HEK293 (cell line): ENCODE data around the gene MTTP.

Experiments
- CTCF ChIA-PET: fragments of 350-600 bp; formaldehyde crosslinking; extraction: SDS; loops from one replicate; lab custom pipeline; 2021; ENCODE audit warnings: antibody characterized with exemption; lab: Yijun Ruan, JAX
- POLR2A ChIA-PET: fragments of 300-600 bp; formaldehyde crosslinking; extraction: SDS; loops from one replicate; lab custom pipeline; 2020; ENCODE audit warnings: antibody characterized with exemption, inconsistent platforms; lab: Yijun Ruan, JAX
- H3K27ac ChIP-seq: fragments of 200-500 bp; sonication (Bioruptor generic); 2 replicates; pipeline ENCODE4 v1.5.1; 2014; ENCODE audit warnings: low read depth, low read length, control low read depth, inconsistent platforms; ENCODE audit errors: extremely low read depth
- H3K36me3 ChIP-seq, 2 experiments: fragments of 200-500 bp in 1 of 2; sonication (Bioruptor generic) in 1 of 2; 1 replicate in 1 of 2; 2 replicates in 1 of 2; pipeline ENCODE4 v1.5.1; 2014 to 2017; ENCODE audit warnings: inconsistent platforms in 2 of 2, low read length in 2 of 2; ENCODE audit not compliant: control insufficient read depth in 2 of 2, insufficient read depth in 1 of 2
- H3K4me1 ChIP-seq: fragments of 200-500 bp; sonication (Bioruptor generic); 2 replicates; pipeline ENCODE4 v1.5.1; 2014; ENCODE audit warnings: mild to moderate bottlenecking, low read length, inconsistent platforms; ENCODE audit not compliant: control insufficient read depth, insufficient read depth
- H3K4me3 ChIP-seq: 2 replicates; pipeline ENCODE4 v1.5.1; 2011; ENCODE audit warnings: low read depth, mild to moderate bottlenecking, control low read depth, low read length, moderate library complexity
- H3K9me3 ChIP-seq: fragments of 200-500 bp; sonication (Bioruptor generic); 2 replicates; pipeline ENCODE4 v1.5.1; 2014; ENCODE audit warnings: low read depth, low read length, inconsistent platforms; ENCODE audit not compliant: control insufficient read depth, insufficient read depth
- ATF2 ChIP-seq: fragments of 450-650 bp; formaldehyde crosslinking; IDR thresholded peaks from 2 replicates; pipeline ENCODE4 v1.5.1; 2016; ENCODE audit warnings: missing biosample characterization, missing genetic modification characterization, low read depth
- GFI1B ChIP-seq: fragments of 450-650 bp; formaldehyde crosslinking; IDR thresholded peaks from 2 replicates; pipeline ENCODE4 v1.5.1; 2016; ENCODE audit warnings: missing biosample characterization, missing genetic modification characterization
- KLF8 ChIP-seq: fragments of 450-650 bp; formaldehyde crosslinking; IDR thresholded peaks from 2 replicates; pipeline ENCODE4 v1.5.1; 2016; ENCODE audit warnings: missing biosample characterization, missing genetic modification characterization
- PBX3 ChIP-seq: sonication (generic); formaldehyde crosslinking; IDR thresholded peaks from 2 replicates; pipeline ENCODE4 v1.8.1; 2022; ENCODE audit warnings: mild to moderate bottlenecking, moderate library complexity, missing genetic modification reagents
- PRDM4 ChIP-seq: fragments of 450-650 bp; formaldehyde crosslinking; IDR thresholded peaks from 2 replicates; pipeline ENCODE4 v1.5.1; 2017; ENCODE audit warnings: missing biosample characterization, missing genetic modification characterization
- RBAK ChIP-seq: fragments of 450-650 bp; formaldehyde crosslinking; IDR thresholded peaks from 2 replicates; pipeline ENCODE4 v1.5.1; 2016; ENCODE audit warnings: missing biosample characterization, missing genetic modification characterization
- TRIM28 ChIP-seq: IDR thresholded peaks from 2 replicates; pipeline ENCODE4 v1.6.1; 2011; ENCODE audit warnings: low read length, control low read depth, borderline replicate concordance
- WT1 ChIP-seq: fragments of 450-650 bp; formaldehyde crosslinking; IDR thresholded peaks from 2 replicates; pipeline ENCODE4 v1.5.1; 2016; ENCODE audit warnings: missing biosample characterization, missing genetic modification characterization
- ZEB2 ChIP-seq: fragments of 450-650 bp; formaldehyde crosslinking; IDR thresholded peaks from 2 replicates; pipeline ENCODE4 v1.5.1; 2016; ENCODE audit warnings: missing biosample characterization, missing genetic modification characterization
- ZFP69B ChIP-seq: fragments of 450-650 bp; formaldehyde crosslinking; IDR thresholded peaks from 2 replicates; pipeline ENCODE4 v1.5.1; 2016; ENCODE audit warnings: missing biosample characterization, missing genetic modification characterization
- ZIC2 ChIP-seq: fragments of 450-650 bp; formaldehyde crosslinking; IDR thresholded peaks from 2 replicates; pipeline ENCODE4 v1.5.1; 2016; ENCODE audit warnings: missing biosample characterization, missing genetic modification characterization
- ZNF174 ChIP-seq: fragments of 450-650 bp; formaldehyde crosslinking; IDR thresholded peaks from 2 replicates; pipeline ENCODE4 v1.5.0; 2017; ENCODE audit warnings: missing biosample characterization, mild to moderate bottlenecking, missing genetic modification characterization
- ZNF184 ChIP-seq: fragments of 450-650 bp; IDR thresholded peaks from 2 replicates; pipeline ENCODE4 v1.5.1; 2018; ENCODE audit warnings: missing biosample characterization, mild to moderate bottlenecking, missing genetic modification characterization
- ZNF19 ChIP-seq: fragments of 450-650 bp; formaldehyde crosslinking; IDR thresholded peaks from 2 replicates; pipeline ENCODE4; 2016; ENCODE audit warnings: missing biosample characterization, missing genetic modification characterization, low read depth
- ZNF211 ChIP-seq: fragments of 450-650 bp; formaldehyde crosslinking; IDR thresholded peaks from 2 replicates; pipeline ENCODE4 v1.5.1; 2016; ENCODE audit warnings: low read depth, missing biosample characterization, missing genetic modification characterization
- ZNF248 ChIP-seq: fragments of 450-650 bp; formaldehyde crosslinking; IDR thresholded peaks from 2 replicates; pipeline ENCODE4 v1.5.1; 2017; ENCODE audit warnings: missing biosample characterization, missing genetic modification characterization
- ZNF311 ChIP-seq: fragments of 450-650 bp; formaldehyde crosslinking; IDR thresholded peaks from 2 replicates; pipeline ENCODE4 v1.5.1; 2017; ENCODE audit warnings: missing biosample characterization, missing genetic modification characterization, borderline replicate concordance
- ZNF426 ChIP-seq: fragments of 450-650 bp; formaldehyde crosslinking; IDR thresholded peaks from 2 replicates; pipeline ENCODE4 v1.5.1; 2017; ENCODE audit warnings: missing biosample characterization, missing genetic modification characterization, mild to moderate bottlenecking, inconsistent platforms, moderate library complexity
- ZNF560 ChIP-seq: fragments of 450-650 bp; formaldehyde crosslinking; IDR thresholded peaks from 2 replicates; pipeline ENCODE4 v1.5.1; 2017; ENCODE audit warnings: missing biosample characterization, missing genetic modification characterization, borderline replicate concordance
- ZNF610 ChIP-seq: fragments of 450-650 bp; formaldehyde crosslinking; IDR thresholded peaks from 2 replicates; pipeline ENCODE4 v1.5.1; 2016; ENCODE audit warnings: missing biosample characterization, missing genetic modification characterization, borderline replicate concordance
- ZNF624 ChIP-seq: fragments of 450-650 bp; formaldehyde crosslinking; IDR thresholded peaks from 2 replicates; pipeline ENCODE4 v1.5.1; 2017; ENCODE audit warnings: missing biosample characterization, missing genetic modification characterization
- ZNF626 ChIP-seq: fragments of 450-650 bp; sonication (Bioruptor Pico); formaldehyde crosslinking; IDR thresholded peaks from 2 replicates; pipeline ENCODE4 v1.5.1; 2018; ENCODE audit warnings: missing biosample characterization, missing genetic modification characterization, inconsistent platforms
- ZNF629 ChIP-seq: fragments of 450-650 bp; formaldehyde crosslinking; IDR thresholded peaks from 2 replicates; pipeline ENCODE4 v1.5.1; 2017; ENCODE audit warnings: missing biosample characterization, missing genetic modification characterization
- ZNF654 ChIP-seq: fragments of 450-650 bp; formaldehyde crosslinking; IDR thresholded peaks from 2 replicates; pipeline ENCODE4 v1.5.1; 2016; ENCODE audit warnings: low read depth, missing biosample characterization, missing genetic modification characterization
- ZNF791 ChIP-seq: fragments of 450-650 bp; formaldehyde crosslinking; IDR thresholded peaks from 2 replicates; pipeline ENCODE4 v1.5.1; 2016; ENCODE audit warnings: missing biosample characterization, missing genetic modification characterization
- ZNF843 ChIP-seq: fragments of 450-650 bp; formaldehyde crosslinking; IDR thresholded peaks from 2 replicates; pipeline ENCODE4 v1.5.1; 2016; ENCODE audit warnings: missing biosample characterization, missing genetic modification characterization
- ZSCAN5A ChIP-seq: fragments of 450-650 bp; formaldehyde crosslinking; IDR thresholded peaks from 2 replicates; pipeline ENCODE4 v1.5.1; 2016; ENCODE audit warnings: missing biosample characterization, missing genetic modification characterization
- TF ChIP-seq, protein P1 (sequence below): IDR thresholded peaks from 2 replicates; pipeline ENCODE4 v1.6.1; 2011; ENCODE audit warnings: mild to moderate bottlenecking, low read depth, low read length, borderline replicate concordance

Gene MTTP

GRCh38 chr4:99587309-99587708 is 12.7 kb downstream of the MTTP start:
- no peaks in the 10 kb centered on the region for H3K9me3 ChIP-seq
- no peaks in the 10 kb centered on the region for H3K36me3 ChIP-seq
- TF ChIP-seq ZNF184: no peak
- TF ChIP-seq PRDM4: no peak
- TF ChIP-seq PBX3: no peak
- no peak for TF ChIP-seq ZNF560
- no peak for TF ChIP-seq ZNF626
- TF ChIP-seq RBAK: no peak
- TF ChIP-seq ZNF174 (tag by site-specific recombination): no peak
- no peak for TF ChIP-seq ZSCAN5A (tag by site-specific recombination)
- TF ChIP-seq ZNF19: no peak
- no peak for TF ChIP-seq ZNF248 (tag by site-specific recombination)
- no peak for TF ChIP-seq ZNF610 (tag by site-specific recombination)
- TF ChIP-seq, protein P1, sequence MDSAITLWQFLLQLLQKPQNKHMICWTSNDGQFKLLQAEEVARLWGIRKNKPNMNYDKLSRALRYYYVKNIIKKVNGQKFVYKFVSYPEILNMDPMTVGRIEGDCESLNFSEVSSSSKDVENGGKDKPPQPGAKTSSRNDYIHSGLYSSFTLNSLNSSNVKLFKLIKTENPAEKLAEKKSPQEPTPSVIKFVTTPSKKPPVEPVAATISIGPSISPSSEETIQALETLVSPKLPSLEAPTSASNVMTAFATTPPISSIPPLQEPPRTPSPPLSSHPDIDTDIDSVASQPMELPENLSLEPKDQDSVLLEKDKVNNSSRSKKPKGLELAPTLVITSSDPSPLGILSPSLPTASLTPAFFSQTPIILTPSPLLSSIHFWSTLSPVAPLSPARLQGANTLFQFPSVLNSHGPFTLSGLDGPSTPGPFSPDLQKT: no peak
- no peak for TF ChIP-seq ZNF311 (tag by site-specific recombination)
- no peak for TF ChIP-seq ZFP69B
- POLR2A ChIA-PET: interaction anchor here (1.3 kb wide), 1 partner anchor 23 kb away, joined by 3 read pairs; the partner anchor contains the start of gene TRMT10A
- CTCF ChIA-PET: interaction anchor here (0.7 kb wide), 1 partner anchor 9 kb away, joined by 4 read pairs; no protein-coding TSS in a partner anchor
- no peak overlapping the region for H3K4me3 ChIP-seq
- peaks cover 8% of the 10 kb centered on the region for H3K4me1 ChIP-seq
- no peak overlapping the region for H3K27ac ChIP-seq

- Histone ChIP-seq H3K4me1 (peaks cover 8% of the 10 kb centered on the region), H3K27ac (no peak overlapping the region), H3K36me3 (no peaks in the 10 kb centered on the region), H3K4me3 (no peak overlapping the region), H3K9me3 (no peaks in the 10 kb centered on the region)
- ChIA-PET POLR2A (interaction anchor here (1.3 kb wide), 1 partner anchor 24 kb away, joined by 3 read pairs; the partner anchor contains the start of gene TRMT10A), CTCF (no interaction called here)
- TF ChIP-seq ZIC2: no peak
- TF ChIP-seq ZNF654 (tag by site-specific recombination): 0 out of 2 replicates have a peak, but pooled peaks have one; percentile 13
- no peak for TF ChIP-seq ZNF791 (tag by site-specific recombination)
- no peak for TF ChIP-seq ZNF426 (tag by site-specific recombination)
- peak; percentile 78 for TF ChIP-seq GFI1B (tag by site-specific recombination)
- no peak for TF ChIP-seq ZEB2
- TF ChIP-seq KLF8 (tag by site-specific recombination): no peak
- TF ChIP-seq ZNF843 (tag by site-specific recombination): 0 out of 2 replicates have a peak, but pooled peaks have one; percentile 30
- peak; percentile 20; the same call in 1 of the 2 replicates for TF ChIP-seq ZNF629 (tag by site-specific recombination)
- no peak for TF ChIP-seq TRIM28
- no peak for TF ChIP-seq ZNF624 (tag by site-specific recombination)
- no peak for TF ChIP-seq ZNF211 (tag by site-specific recombination)
- no peak for TF ChIP-seq PRDM4
- TF ChIP-seq ATF2 (tag by site-specific recombination): no peak
- TF ChIP-seq WT1 (tag by site-specific recombination): no peak
These were observed 13.2 kb downstream of the MTTP start for GRCh38 chr4:99587803-99588202.
